Measurements from ENCODE around the gene GPC6.

The GPC6 gene

GRCh38 chr13:94233401-94233800 is 1006.8 kb downstream of the GPC6 start:
- no peak for DNase-seq

- DNase-seq: no peak
These were observed 1007.2 kb downstream of the GPC6 start for GRCh38 chr13:94233837-94234236.

- DNase-seq: no peak
These were observed 1008.1 kb downstream of the GPC6 start for GRCh38 chr13:94234738-94235137.

- DNase-seq: no peak
These were observed 1009.5 kb downstream of the GPC6 start for GRCh38 chr13:94236132-94236531.

GRCh38 chr13:94236872-94237271 is 1010.3 kb downstream of the GPC6 start:
- DNase-seq: peak; percentile 2

- DNase-seq: peak; percentile 15
These were observed 1012.5 kb downstream of the GPC6 start for GRCh38 chr13:94239135-94239534.

- DNase-seq: no peak
These were observed 1015.9 kb downstream of the GPC6 start for GRCh38 chr13:94242554-94242953.

- no peak for DNase-seq
These were observed 1016.9 kb downstream of the GPC6 start for GRCh38 chr13:94243551-94243950.

GRCh38 chr13:94246495-94246894 is 1019.9 kb downstream of the GPC6 start:
- no peak for DNase-seq

GRCh38 chr13:94247890-94248289 is 1021.3 kb downstream of the GPC6 start:
- no peak for DNase-seq

- no peak for DNase-seq
These were observed 1022.0 kb downstream of the GPC6 start for GRCh38 chr13:94248454-94249228.

- DNase-seq: no peak
These were observed 1022.9 kb downstream of the GPC6 start for GRCh38 chr13:94249512-94249911.

GRCh38 chr13:94251831-94252608 is 1025.4 kb downstream of the GPC6 start:
- no peak for DNase-seq

- DNase-seq: no peak
These were observed 1028.1 kb downstream of the GPC6 start for GRCh38 chr13:94254737-94255136.

- DNase-seq: no peak
These were observed 1030.1 kb downstream of the GPC6 start for GRCh38 chr13:94256721-94257120.

GRCh38 chr13:94259984-94260383 is 1033.4 kb downstream of the GPC6 start:
- DNase-seq: no peak

- no peak for DNase-seq
These were observed 1034.6 kb downstream of the GPC6 start for GRCh38 chr13:94261163-94261562.

- DNase-seq: no peak
These were observed 1036.4 kb downstream of the GPC6 start for GRCh38 chr13:94263038-94263437.

- no peak for DNase-seq
These were observed 1041.2 kb downstream of the GPC6 start for GRCh38 chr13:94267581-94268366.

- no peak for DNase-seq
These were observed 1042.1 kb downstream of the GPC6 start for GRCh38 chr13:94268661-94269060.

GRCh38 chr13:94269557-94269956 is 1043.0 kb downstream of the GPC6 start:
- DNase-seq: no peak

- no peak for DNase-seq
These were observed 1043.9 kb downstream of the GPC6 start for GRCh38 chr13:94270556-94270955.

GRCh38 chr13:94272038-94272437 is 1045.4 kb downstream of the GPC6 start:
- DNase-seq: no peak

- no peak for DNase-seq
These were observed 1053.7 kb downstream of the GPC6 start for GRCh38 chr13:94280349-94280748.
